Renal pelvis (tissue), 4 donors: ENCODE data around the gene ZNF304. TPM values are rescaled to one million over a fixed set of nuclear protein-coding genes. Genes with fewer than 3 reads are reported as not detected.
A peak's percentile ranks its signal among the peaks of the same experiment; 100 is the strongest.
"Not testable (repeated sequence)": the region's sequence is repeated elsewhere in the genome, so short reads cannot be mapped to it uniquely, and the experiment has no call there.

Experiments used
- DNase-seq: peaks from one replicate; pipeline ENCODE4 v3.0.0-alpha.2; 2013
- polyA plus RNA-seq, 3 donors: library from polyadenylated mRNA; unstranded; fragments of 120-200 nt; gene quantifications; one replicate each; pipeline ENCODE4 v1.2.1, GENCODE V29; 2013; ENCODE audit not compliant: insufficient read length in 3 of 3

ZNF304 gene
- polyA plus RNA-seq, 3 donors, result 15.1 to 20.2 (median 17.6) TPM

DNA sequence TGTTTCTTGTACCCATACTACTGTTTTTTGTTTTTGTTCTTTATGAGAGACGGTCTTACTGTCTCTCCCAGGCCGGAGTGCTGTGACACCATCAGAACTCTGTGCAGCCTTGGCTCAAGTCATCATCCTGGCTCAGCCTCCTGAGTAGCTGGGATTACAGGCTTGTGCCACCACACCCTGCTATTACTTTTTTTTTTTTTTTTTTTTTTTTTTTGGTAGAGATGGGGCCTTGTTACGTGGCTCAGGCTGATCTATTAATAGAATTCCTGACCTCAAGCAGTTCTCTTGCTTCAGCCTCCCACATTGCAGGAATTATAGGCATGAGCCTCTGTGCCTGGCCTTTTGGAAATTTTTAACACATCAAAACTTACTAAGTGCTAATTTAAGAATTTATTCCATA lies 2.9 kb upstream of the ZNF304 start:
- no peak for DNase-seq

DNA sequence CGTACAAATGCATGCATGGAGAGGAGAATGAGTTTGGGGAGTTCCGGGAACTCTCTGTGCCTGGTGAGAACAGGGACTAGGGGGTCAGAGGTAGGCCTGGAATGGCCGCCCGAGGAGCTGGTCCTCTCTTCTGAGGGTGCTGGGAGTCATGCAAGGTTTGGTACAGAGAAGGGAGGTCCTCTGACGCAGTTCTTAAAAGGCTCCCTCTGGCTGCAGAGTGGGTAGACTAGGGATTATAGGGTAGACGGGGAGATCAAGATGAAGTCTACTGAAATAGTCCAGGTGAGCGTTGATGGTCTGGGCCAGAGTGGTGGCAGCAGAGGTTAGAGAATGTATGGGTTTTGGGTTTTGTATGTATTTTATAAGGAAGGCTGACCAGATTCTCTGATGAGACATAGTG lies 796 bp downstream of the ZNF304 start:
- no peak for DNase-seq

DNA sequence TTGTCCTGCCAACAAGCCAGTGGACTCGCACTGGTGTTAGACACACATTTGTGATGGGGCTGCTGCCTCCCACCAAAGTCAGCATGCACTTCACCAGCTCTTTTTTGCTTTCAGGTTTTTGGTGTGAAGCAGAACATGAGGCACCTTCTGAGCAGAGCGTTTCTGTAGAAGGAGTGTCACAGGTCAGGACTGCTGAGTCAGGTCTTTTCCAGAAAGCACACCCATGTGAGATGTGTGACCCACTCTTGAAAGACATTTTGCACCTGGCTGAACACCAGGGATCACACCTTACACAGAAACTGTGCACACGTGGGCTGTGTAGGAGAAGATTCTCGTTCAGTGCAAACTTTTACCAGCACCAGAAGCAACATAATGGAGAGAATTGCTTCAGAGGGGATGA lies 4.8 kb downstream of the ZNF304 start:
- DNase-seq, result no peak

DNA sequence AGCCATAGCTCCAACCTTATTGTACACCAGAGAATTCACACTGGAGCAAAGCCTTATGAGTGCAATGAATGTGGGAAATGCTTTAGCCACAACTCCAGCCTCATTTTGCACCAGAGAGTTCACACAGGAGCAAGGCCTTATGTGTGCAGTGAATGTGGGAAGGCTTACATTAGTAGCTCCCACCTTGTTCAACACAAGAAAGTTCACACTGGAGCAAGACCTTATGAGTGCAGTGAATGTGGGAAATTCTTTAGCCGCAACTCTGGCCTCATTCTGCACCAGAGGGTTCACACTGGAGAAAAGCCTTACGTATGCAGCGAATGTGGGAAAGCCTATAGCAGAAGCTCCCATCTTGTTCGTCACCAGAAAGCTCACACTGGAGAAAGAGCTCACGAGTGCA lies 6.3 kb downstream of the ZNF304 start:
- DNase-seq, result no peak

DNA sequence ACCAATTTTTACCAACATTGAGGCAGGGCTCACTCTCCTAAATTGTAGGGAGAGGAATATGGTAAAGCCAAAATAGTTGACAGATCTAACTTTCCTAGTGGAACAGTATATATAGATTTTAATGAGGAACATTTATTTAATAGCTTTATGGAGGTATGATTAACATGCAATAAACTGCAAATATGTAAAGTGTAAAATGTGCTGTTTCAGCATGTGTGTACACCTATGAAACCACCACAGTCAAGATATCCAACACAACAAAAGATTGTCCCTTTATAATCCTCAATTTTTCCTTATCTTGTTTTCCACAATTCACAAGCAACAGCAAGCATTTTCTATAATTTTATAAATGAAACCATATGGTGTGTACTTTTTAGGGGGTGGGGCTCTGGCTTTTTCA lies 8.2 kb downstream of the ZNF304 start:
- DNase-seq, result no peak

DNA sequence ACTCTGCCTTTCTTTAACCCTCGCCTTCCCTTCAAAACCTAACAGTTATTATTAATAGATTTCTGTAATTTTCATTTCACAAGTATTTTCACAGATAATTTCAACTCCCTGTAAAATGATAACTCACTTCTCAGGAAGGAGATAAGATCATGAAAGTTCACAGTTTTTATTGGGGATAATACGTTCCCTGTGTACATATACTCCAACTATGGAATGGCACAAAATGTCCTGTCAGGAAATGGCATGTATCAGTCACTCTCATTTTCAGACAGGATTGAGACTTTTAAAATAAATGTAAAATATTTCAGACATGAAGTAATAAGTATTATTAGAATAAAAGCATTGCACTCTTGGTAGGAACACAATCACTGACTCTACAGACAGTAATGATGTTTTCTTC lies 11.3 kb downstream of the ZNF304 start:
- no peak for DNase-seq

DNA sequence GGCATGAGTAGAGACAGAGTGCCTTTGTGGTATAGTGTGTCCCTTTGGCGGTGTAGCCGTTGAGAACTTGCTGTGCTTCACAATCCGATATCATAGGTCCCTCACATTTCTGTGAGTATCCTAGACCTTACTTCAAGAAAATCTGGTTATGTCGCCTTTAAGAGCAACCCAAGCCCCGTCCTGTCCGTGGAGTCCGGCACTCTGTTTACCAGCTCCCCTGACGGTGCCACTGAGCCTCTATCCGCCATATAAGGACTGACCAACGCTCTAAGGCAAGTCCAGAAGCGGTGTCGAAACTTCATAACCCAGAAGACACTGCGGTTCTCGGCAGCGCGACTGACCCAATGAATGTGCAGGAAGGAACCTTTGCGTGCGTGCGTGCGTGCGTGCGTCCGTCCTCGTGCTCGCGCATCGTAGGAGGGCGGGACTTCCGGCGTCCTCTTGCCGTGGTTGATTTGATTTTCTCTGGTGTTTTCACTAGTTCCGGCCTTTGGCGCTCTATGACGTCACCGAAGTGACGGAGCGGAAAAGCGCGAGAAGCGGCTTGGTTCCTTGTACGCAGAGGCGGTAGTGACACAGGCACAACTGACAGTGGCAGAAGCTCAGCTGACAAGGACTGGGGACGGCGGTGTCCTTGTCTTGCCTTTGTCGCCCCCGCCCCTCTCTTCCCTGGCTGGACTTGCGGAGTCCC lies 12.1 kb downstream of the ZNF304 start, which contains the start of the genes TRAPPC2B and ZNF547:
Gene TRAPPC2B, plus strand, starts transcription at position 555 of the 691 bp plus-strand sequence. CDS start 1,283 bp downstream, outside the sequence.
Gene ZNF547, plus strand, starts transcription at position 555 of the 691 bp plus-strand sequence. CDS start 5,005 bp downstream, outside the sequence.
- peak; percentile 99 for DNase-seq

DNA sequence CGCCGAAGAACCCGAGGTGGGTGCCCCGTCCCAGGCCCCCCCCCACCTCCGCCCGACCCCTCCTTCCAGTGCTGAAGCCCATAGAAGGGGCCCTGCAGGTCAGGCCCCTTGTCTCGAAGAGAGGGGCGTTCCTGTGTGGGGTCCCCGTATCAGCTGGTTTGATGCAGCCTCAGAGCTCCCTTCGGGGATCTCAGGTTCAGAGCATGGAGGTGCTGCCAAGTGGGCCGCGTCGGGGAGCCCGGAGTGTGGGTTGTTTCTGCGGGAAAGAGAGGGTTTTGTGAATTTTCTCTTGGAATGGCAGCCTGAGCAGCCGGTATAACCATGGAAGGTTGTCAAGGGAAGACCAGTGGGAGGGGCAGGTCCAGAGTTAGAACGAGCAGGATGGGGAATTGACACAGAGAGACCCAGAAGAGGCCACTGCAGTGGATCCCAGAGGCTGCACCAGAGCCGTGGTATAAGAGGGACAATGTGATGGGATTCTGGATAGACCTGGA lies 12.7 kb downstream of the ZNF304 start:
- DNase-seq, result no peak

DNA sequence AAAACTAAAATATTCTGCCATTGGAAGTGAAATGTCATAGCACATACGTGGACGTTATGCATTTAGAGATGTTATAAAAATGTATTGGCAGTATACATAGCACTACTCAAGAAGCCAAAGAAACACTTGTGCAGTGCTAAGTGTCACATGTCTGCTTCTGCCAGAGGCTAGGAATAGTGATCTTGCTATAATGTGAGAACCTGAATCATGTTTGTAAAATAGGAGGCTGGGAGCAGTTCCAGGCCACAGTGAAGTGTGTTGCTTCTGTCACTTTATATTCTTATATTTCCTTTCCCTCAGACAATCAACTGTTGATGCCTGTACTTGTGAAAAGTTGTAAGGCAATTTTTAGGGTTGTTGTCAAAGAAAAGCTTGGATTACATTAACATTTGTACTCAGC lies 15.7 kb downstream of the ZNF304 start:
- no peak for DNase-seq

DNA sequence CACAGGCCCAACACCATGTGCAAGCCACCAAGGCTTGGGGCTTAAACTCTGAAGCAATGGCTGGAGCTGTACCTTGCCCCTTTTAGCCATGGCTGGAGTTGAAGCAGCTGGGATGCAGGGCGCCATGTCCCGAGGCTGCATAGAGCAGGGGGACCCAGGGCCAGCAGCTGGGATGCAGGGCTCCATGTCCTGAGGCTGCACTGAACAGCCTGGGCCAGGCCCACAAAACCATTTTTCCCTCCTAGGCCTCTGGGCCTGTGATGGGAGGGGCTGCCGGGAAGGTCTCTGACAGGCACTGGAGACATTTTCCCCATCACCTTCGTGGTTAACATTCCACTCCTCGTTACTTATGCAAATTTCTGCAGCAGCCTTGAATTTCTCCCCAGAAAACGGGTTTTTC lies 23.1 kb downstream of the ZNF304 start:
- no peak for DNase-seq

DNA sequence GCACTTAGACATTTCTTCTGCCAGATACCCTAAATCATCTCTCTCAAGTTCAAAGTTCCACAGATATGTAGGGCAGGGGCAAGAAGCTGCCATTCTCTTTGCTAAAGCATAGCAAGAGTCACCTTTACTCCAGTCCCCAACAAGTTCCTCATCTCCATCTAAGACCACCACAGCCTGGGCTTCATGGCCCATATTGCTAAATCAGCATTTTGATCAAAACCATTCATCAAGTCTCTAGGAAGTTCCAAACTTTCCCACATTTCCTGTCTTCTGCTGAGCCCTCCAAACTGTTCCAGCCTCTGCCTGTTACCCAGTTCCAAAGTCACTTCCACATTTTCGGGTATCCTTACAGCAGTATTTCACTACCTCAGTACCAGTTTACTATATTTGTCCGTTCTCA lies 23.6 kb downstream of the ZNF304 start:
- DNase-seq, result not testable (repeated sequence)

DNA sequence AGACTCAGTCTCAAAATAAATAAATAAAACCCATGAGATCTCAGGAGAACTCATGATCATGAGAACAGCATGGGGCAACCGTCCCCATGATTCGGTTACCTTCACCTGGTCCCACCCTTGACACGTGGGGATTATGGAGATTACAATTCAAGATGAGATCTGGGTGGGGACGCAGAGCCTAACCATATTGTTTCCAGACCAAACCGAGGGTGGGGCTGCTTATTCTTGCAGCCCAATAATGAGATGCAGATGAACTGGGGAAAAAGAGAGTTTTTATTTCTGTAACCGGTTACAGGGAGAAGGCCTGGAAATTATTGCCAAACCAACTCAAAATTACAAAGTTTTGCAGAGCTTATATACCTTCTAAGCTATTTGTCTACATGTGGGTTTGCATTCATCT lies 25.1 kb downstream of the ZNF304 start:
- DNase-seq, result no peak

DNA sequence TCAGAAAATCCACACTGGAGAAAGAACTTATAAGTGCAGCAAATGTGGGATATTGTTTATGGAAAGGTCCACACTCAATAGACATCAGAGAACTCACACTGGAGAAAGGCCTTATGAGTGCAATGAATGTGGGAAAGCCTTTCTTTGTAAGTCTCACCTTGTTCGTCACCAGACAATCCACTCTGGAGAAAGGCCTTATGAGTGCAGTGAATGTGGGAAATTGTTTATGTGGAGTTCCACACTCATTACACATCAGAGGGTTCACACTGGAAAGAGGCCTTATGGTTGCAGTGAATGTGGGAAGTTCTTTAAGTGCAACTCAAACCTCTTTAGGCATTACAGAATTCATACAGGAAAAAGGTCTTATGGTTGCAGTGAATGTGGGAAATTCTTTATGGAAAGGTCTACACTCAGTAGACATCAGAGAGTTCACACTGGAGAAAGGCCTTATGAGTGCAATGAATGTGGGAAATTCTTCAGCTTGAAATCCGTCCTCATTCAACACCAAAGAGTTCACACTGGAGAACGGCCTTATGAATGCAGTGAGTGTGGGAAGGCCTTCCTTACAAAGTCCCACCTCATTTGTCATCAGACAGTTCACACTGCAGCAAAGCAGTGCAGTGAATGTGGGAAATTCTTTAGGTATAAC lies 26.6 kb downstream of the ZNF304 start:
- DNase-seq, result no peak

DNA sequence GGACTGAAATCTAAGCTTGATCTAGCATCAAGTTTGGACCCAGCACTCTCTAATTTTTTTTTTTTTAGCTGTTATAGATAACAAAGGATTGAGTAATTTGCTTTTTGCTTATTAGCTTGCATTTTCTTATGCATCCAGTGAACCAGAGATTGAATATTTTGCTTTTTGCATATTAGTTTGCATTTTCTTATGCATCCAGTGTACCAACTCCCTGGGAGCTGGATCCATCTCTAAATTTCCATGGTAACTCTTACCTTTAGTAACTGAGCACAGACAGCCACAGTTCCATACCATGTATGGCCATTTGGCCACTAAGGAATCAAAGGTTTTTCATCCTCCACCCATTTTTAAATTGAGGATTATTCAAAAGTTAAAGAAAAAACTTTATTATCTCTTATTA lies 29.9 kb downstream of the ZNF304 start:
- DNase-seq, result no peak

DNA sequence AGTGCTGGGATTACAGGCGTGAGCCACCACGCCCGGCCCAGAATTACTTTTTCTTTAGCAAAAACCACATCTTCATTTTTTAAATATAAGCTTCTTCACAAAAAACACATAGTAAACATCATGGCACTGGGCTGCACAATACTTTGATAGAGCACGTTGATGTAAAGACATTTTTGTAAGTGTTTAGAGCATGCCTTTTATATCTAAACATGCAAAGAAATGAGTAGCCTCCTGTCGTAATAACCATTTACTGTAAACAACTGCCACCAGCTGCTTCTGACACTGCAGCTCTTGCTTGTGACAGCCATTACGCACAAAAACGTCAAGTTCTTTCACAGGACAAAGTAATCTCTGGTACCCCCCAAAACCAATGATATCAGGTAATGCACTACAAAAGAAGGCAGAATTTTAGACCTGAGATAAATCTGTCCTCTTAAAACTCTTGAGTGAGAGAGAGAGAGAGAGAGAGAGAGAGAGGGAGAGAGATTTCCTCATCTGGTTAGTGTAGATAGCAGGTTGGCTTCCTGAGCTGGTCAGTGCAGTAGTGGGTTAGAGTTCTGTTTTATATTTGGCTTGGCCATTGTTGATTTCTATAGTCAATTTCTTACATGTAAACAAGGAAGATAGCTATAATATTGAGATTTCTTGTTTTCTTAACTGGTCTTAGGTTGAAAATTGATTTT lies 31.9 kb downstream of the ZNF304 start:
- no peak for DNase-seq

DNA sequence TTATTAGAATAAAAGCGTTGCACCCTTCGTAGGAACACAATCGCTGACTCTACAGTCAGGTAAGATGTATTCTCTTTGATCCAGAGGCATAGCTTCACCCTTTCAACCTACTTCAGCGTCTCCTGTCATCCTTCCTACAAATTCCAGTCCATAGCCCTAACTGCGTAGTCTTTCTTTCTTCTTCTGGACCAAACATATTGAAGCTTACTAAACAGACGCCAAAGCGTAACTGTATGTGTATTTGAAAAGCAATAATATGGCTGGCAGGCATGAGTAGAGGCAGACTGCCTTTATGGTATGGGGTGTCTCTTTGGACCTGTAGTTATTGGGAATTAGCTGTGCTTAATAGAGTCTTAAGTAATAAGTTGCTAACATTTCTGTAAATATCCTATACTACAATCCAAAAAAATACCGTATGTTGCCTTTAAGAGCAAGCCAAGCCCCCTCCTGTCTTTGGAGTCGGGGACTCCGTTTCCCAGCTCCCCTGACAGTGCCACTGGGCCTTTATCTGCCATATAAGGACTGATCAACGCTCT lies 38.2 kb downstream of the ZNF304 start:
- no peak for DNase-seq

DNA sequence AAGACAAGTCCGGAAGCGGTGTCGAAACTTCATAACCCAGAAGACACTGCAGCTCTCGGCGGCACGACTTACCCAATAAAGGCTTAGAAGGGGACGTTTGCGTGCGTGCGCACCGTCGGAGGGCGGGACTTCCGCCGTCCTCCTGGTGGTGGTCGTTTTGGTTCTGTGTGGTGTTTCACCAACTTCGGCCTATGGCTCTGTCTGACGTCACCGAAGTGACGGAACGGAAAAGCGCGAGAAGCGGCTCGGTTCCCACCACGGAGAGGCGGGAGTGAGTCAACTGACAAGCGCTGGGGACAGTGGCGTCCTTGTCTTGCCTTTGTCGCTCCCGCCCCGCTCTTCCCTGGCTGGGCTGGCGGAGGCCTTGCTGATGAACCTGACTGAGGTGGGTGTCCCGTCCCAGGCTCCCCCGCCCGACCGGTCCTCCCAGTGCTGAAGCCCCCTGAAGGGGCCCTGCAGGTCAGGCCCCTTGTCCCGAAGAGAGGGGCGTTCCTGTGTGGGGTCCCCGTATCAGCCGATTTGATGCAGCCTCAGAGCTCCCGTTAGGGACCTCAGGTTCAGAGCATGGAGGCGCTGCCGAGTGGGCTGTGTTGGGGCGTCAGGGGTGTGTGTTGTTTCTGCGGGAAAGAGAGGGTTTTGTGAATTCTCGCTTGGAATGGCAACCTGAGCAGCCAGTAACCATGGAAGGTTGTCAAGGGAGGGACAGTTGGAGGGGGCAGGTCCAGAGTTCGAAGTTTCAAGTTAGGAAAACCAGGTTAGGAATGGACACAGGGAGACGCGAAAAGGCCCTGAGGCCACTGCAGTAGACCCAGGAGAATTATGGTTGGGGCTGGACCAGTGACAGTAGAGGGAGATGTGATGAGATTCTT lies 38.9 kb downstream of the ZNF304 start, which contains the start of gene ZNF548:
Gene ZNF548, plus strand, starts transcription at position 125 of the 869 bp plus-strand sequence. Its CDS starts 246 bp downstream, at position 371.
- peak; percentile 98 for DNase-seq

DNA sequence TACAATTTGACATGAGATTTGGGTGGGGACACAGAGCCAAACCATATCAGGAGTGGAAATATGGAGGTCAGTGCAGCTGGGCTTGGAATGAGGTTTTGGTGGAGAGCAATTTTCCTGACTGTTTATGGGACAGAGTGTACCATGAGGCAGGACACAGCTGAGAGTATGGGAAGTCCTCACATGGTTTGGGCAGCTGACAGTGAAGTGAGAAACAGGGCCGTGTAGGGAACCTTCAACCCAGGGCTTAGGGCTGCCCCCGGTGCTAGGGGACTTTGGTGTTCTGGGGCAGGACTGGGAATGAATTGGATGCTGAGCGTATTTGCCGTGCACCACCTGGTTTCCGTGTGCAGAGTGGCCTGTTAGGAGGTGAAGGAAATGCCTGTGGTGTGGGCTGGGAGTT lies 44.6 kb downstream of the ZNF304 start:
- DNase-seq, result no peak

DNA sequence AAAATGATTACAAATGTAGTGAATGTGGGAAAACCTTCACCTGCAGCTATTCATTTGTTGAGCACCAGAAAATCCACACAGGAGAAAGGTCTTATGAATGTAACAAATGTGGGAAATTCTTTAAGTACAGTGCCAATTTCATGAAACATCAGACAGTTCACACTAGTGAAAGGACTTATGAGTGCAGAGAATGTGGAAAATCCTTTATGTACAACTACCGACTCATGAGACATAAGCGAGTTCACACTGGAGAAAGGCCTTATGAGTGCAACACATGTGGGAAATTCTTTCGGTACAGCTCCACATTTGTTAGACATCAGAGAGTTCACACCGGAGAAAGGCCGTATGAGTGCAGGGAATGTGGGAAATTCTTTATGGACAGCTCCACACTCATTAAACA lies 47.8 kb downstream of the ZNF304 start:
- no peak for DNase-seq

DNA sequence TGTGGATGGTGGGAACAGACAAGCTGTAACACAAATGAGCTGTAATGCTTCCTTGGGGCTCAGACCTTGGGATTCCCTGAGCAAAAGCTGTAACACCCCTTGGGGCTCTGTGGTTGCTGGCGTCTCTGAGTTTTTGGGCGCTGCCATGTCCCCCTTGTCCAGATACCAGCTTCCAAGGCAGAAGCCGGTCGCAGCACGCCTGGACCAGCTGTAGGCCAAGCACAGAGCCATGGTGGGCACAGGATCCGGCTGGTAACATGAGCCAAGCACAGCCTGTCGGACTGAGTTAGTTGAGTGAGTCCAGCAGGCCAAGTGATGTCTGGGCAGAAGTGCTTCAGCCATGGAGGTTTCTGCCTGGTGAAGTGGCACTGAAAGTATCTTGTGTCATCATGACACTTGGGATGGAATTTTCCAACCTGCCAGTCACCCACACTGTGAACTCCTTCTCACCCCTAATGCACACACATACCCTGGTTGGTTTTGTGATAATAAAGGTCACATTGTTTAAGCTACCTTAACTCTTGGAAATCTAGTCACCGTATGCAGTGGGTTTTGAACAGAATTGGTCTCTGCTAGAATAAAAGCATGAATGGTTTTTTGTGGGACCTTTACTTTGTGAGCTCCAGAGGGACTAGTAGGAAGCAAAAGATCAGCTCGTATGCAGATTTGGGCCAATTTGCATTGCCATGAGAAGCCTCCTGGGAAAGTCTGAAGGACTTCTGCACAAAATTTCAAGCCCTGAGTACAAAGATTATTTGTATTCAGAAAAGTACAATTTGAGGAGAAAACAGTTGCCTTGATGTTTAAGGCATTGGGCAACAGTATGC lies 52.9 kb downstream of the ZNF304 start:
- no peak for DNase-seq
